Middle frontal gyrus (tissue), 1 donor: ENCODE results near the gene IL10.
"Not testable (repeated sequence)": the region's sequence is repeated elsewhere in the genome, so short reads cannot be mapped to it uniquely, and the experiment has no call there.

Source experiments
- DNase-seq: peaks from one replicate; pipeline ENCODE4 v3.0.0-alpha.2; 2015; ENCODE audit warnings: low spot score; ENCODE audit errors: extremely low spot score

IL10 gene

DNA sequence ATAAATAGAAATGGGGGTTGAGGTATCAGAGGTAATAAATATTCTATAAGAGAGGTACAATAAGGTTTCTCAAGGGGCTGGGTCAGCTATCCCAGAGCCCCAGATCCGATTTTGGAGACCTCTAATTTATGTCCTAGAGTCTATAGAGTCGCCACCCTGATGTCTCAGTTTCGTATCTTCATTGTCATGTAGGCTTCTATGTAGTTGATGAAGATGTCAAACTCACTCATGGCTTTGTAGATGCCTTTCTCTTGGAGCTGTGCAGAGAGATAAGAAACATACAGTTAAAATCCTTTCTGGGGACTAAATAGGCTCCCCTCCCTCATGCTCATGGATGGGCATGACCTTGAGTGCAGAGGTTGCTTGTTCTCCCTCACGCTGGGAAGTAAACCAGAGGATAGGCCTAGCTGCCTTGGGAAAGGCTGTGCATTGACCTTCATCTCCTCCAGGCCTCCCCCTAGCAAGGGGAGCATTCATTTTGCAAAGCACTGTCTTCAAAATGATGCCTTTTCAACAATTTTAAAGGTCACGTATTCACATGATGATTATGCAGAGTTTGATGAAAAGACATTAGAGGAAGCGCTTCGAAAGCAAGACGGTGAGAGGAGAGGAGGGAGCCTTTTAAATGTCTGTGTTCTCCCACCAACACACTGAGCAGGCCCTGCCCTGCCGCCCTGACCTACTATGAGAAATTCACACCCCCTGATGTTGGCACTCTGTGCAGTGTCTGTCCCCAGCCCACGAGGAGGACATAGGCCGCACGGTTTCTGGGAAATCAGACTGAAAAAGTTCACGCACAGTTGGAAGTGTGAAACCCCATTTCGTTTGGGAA is 3.6 kb downstream of the IL10 start:
- no peak for DNase-seq

DNA sequence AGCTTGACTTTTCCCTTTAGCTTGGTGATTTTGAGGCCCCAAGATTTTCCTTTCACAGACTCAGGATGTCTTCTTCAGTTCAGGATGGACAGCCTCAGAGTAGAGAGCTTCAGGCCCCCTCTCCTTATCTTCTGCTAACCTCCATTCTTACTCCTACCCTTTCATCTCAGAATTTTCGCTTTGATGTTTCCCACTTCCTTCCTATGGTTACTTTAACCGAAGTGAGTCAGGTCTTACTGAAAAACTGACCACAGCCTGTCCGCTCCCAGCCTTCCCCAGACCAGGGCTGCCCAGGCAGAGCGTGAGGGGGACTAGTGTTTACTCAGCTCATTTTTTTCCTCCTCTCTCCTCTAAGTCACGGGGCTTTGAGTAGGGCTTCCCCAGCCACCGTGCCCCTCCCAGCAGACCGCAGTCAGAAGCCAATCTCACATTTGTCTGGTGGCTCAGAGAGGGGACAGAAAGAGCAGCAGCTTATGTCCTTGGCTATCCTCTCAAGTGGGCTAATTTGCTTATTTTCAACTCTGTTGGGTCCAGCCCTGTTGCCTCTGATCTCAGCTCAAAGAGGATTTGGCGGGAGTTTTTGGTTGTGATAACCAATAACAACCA is 5.9 kb downstream of the IL10 start:
- DNase-seq = no peak

DNA sequence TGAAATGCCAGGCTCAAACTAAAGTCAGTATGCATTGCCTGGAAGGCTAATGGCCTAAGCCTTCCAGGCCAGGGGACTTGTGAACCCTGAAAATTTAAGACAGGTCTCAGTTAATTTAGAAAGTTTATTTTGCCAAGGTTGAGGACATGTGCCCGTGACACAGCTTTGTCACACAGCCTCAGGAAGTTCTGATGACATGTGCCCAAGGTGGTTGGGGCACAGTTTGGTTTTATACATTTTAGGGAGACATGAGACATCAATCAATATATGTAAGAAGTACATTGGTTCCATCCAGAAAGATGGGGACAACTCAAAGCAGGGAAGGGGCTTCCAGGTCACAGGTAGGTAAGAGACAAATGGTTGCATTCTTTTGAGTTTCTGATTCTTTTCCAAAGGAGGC is 6.5 kb downstream of the IL10 start:
- DNase-seq = not testable (repeated sequence)

DNA sequence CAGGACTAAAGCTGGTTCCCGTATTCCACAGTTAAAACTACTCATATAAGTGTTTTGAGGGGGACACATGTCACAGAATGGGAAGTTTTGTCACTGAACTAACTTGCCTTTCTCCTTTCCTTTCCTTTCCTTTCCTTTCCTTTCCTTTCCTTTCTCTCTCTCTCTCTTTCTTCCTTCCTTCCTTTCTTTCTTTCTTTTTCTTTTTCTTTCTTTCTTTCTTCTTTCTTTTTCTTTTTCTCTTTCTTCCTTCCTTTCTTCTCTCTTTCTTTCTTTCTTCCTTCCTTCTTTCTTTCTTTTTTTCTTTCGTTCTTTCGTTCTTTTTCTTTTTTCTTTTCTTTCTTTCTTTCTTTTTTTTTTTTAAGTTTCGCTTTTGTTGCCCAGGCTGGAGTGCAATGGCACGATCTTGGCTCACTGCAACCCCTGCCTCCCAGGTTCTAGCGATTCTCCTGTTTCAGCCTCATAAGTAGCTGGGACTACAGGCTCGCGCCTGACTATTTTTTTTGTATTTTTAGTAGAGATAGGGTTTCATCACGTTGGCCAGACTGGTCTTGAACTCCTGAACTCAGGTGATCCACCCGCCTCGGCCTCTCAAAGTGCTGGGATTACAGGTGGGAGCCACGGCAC is 9.4 kb downstream of the IL10 start:
- not testable (repeated sequence) for DNase-seq

- no peak for DNase-seq
Observed at GRCh38 chr1:206761159-206761768, 11.0 kb downstream of the IL10 start.

GRCh38 chr1:206760590-206760989 is 11.7 kb downstream of the IL10 start:
- DNase-seq = no peak

DNA sequence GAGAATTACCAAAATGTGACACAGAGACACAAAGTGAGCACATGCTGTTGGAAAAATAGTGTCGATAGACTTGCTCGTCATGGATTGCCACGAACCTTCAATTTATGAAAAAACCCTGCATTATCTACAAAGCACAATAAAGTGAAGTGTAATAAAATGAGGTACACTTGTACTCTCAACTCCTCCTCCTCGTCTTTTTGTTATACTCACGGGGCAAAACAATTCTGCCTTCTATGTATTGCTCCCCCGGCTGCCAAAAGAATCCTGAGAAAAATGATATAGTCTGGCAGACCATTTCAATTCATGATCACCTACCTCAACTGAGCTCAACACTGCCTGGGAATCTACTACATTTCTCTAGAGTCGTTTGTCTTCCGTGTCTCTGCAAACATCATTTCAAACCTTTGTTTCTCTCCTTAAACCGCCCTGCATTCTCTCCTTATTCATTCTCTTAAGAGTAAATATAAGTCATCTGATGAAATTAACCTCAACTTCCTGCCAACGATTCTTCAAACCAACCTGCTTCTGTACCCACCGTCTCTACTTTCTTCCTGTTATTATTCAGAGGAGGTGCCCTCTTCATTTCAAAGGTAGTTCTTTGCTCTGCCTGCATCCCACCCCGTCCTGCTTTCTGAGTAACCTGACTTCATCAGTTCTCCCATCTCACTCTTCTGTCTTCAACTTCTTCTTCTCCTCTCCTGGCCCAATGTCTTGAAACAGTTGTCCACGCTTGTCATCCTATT is 14.6 kb downstream of the IL10 start:
- DNase-seq = no peak

DNA sequence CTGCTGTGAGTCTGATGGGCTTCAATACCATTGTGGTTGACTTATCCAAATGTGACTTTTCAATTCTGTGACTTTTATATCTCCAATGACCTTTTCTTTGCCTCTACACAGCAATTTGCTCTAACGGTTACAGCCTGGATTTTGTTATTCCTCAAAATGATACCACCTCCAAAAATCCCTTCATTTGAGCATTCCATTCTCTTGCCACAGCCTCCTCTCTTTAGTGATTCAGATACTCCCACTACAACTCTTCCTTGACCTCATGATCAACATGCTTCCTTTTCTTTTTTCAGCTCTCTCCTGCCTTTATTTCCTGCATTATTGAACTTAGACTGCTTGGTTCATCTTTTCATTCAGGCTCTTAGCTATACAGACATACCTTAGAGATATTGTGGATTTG is 18.3 kb downstream of the IL10 start:
- no peak for DNase-seq

DNA sequence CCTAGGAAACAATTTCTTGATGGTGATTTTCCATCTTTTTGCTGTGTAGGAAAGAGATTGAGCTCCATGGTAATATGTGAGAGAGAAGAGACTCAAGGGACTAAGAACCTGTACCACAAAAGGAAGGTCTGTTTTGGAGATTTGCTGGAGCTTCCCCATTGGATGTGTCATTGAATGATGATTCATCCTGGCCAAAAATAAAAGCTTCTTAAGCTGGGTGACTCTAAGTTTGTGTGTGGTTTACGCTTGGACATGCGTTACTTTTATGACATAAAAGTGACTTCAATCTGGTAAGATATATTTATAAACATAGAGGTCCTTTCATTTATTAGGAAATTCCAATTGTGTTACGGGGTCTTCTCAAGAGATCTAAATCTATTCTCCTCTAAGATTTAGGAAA is 19.2 kb downstream of the IL10 start:
- DNase-seq = no peak

DNA sequence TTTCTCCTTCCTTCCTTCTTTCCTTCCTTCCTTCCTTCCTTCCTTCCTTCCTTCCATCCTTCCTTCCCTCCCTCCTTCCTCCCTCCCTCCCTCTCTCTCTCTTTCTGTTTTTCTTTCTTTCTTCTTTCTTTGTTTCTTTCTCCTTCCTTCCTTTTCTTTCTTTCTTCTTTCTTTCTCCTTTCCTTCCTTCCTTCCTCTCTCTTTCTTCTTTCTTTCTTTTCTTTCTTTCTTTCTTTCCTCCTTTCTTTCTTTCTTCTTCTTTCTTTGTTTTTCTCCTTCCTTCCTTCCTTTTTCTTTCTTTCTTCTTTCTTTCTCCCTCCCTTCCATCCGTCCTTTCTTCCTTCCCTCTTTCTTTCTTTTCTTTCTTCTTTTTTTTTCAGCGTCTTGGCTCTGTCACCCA is 19.8 kb downstream of the IL10 start:
- no peak for DNase-seq

DNA sequence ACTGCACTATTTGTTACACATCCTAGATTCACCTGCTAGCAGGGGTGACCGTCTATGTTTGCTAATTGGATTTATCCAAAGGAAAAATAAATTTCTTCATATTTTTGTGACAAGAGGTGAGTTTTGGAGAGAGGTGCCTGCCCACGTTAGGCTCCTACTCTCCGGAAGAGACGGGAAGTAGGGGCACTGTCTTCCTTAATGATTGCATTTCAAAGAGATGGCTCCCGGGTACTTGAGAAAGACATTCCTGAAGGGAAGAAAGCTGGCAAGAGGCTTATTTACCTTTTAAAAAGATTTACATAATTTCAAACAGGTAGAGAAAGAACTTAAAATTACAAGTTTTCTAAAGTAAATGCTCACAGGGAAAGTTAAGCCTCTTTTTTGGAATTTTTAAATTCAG is 20.4 kb downstream of the IL10 start:
- no peak for DNase-seq

DNA sequence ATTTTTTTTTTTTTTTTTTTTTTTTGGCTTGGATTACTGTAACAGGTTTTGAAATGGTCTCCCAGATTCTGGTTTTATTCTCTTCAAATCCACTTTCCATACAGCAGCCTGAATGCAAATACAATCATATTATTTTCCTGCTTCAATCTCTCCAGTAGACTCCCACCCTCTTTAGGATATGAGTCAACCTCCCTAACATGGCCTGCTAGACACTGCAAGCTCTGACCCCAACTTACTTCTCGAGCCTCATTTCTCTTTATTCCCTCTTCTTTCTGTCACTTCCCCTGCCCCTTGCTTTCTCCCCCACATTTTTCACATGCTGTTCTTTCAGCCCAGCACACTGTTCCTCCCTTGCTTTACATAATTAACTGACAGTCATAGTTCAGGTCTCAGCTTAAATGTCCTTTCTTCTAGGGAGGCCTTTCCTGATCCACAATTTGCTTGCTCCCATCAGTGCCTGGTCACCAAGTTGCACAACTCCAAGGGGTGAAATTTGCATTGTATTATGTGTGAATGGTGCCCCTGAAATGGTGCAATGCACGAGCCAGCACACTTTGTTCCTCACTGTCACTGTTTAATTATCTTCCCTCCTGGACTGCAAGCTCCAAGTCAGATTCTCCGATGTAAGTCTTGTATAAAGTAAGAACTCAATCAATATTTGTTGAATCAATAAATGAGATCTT is 23.8 kb downstream of the IL10 start:
- no peak for DNase-seq

GRCh38 chr1:206745301-206745700 is 27.0 kb downstream of the IL10 start:
- DNase-seq = no peak

DNA sequence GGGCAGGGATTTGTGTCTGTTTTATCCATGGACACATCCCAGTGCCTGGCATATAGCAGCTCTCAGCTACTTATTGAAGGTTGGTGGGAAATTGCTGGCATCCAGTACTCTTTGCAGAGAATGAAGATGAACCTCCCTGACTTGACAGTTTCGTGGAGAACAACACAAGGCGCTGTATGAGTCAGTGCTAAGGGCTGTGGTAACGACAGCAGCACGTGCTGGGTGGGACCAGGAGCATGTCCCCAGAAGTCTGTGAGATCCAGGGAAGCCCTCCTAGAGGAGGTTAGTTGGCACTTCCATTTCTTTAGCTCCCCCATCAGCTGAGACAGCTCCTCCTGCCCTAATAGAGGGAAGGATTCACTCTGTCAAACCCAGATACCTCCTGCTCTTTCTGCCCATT is 27.6 kb downstream of the IL10 start:
- DNase-seq = no peak

- DNase-seq = no peak
Observed at GRCh38 chr1:206742719-206743383, 29.4 kb downstream of the IL10 start.

DNA sequence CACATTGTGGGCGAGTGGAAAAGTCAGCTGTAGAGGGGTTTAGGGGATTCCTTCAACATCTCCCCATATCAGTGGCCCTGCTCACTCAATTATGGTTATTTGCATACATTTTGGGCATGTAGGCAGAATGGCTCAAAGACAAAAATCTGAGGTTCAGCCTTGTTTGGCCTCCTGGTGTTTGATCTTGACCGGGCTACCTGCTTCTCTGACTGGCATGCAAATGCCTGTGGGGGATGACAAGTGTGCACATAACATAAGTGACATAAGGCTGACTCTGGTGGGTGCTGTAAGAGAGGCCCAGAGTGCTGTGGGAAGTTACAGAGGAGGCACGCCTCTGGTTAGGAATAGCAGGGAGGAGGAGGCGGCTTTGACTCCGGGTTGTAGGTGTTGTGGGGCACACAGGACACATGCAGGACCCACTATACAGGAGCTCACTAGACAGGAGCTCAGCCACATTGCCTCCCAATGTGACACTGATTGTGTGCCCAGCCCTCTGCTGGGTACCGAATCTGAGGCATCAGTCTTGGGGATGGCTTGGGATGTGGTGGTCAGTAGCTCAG is 31.1 kb downstream of the IL10 start:
- no peak for DNase-seq

DNA sequence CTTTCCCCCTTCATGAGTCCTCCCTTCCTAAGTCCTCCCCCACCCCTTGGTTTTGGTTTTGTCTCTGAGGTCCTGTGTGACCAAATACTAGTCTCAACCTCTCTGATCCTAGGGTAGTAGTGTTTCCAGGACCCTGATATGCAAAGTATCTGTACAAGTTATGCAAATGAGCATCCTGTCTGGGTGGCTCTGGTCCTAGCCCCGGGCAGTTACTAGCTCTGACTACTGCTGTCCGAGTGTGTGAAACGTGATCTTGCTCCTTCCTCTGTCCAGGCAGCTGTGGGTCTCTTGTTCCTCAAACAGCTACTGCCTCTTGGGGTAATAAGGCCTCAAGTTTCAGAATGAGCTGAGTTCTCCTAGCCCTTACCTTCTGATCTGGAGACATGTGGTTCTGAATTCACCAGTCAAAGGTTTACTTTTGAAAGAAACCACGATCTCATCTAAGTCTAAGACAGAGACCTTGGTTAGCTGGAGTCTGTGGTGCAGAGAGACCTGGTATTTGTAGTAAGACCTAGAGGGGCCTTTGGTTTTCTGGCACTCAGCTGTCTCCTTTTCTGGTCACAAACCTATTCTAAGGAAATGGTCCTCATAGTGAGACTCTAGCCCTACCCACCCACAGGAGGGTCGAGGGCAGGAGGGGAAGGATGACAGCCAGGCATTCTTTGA is 32.8 kb downstream of the IL10 start:
- DNase-seq = no peak

DNA sequence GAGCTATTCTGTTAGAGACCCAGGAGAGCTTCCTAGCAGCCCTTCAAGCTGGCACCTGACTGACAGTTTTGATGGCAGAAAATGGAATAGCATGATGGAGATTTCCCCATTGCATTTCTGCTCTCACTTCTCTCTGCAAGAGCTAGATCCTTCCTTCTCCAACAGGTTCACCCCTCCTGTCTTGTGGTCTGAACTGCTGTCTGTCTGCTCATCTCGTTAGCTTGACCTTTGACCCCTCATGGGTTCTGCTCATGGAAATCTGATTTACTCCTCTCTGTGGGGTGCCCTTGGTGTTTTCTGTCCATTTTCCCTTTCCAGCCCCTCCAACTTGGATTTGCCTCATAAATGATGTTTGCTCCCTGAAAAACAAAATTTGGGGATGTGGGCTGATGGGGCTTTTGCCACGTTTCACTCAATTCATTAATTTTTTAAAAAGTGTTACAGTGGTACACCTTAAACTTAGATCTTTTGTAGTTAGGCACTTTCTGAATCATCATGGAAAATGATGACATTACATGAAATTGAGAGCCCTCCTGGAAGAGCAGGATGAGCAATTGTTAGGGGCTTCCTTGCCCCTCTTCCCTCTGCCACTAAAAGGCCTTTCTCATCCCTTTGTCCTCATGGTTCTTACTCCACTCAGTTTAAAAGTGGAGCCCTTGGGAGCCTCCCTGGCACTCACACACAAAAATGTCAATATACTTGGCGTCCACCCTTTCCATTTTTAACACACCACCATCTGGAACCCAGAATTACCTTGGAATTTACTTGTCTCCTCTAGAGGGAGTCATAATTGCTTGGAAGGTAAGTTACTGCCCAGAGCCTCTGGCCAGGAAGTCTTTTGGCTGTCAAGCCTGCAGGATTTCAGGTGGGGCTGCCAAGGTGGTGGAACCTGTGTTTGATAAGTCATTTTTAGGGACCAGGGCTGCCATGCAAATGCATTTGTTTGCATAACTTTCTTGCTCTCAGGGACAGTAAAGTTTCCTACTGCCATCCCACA is 33.6 kb downstream of the IL10 start:
- DNase-seq = no peak
